Heart left ventricle (tissue), 13 donors: Measurements from ENCODE around the gene DNAAF8.

ENCODE experiments used
- POLR2A ChIP-seq, 2 donors: fragments of 450-650 bp; IDR thresholded peaks; one replicate each; pipeline ENCODE4 v1.6.1; 2017; ENCODE audit warnings: antibody characterized with exemption in 2 of 2, mild to moderate bottlenecking in 2 of 2, moderate library complexity in 2 of 2
- TF ChIP-seq, protein P1 (sequence below), 12 donors: fragments of 200-600 bp; sonication (generic) in 4 of 12; IDR thresholded peaks; one replicate each; pipeline versions ENCODE4 v1.5.0 to v1.8.0; 2018 to 2022; ENCODE audit warnings: antibody characterized with exemption in 12 of 12, mild to moderate bottlenecking in 5 of 12
- donor health status: ischemic (EF 13 %, LVEDD 7.1; RV severe dilation, severe dysfunction).
- donor health status: DM: no; HTN: yes; CAD: no.
- donor health status: DM: no; HTN: no; CAD: no.
- donor health status: ischemic (EF 25% LVEDD 6.9; RV normal size, moderate dysfunction).
- donor health status: ischemic (EF 25% LVEDD 5.7; RV mildly dilated, moderate dysfunction).
- donor health status: ischemic (EF 35%, LVEDD 5.7; RV mildly dilated, moderate dysfunction).
- donor health status: nonischemic (EF 11% LVEDD 7.7; RV severe dilation, severe dysfunction).
- donor health status: DM: yes; HTN: yes; CAD: no.
- donor health status: PGD.
- donor health status: ischemic (EF 29% LVEDD 5.4; RV normal size, mild dysfunction).
- donor health status: nonischemic (EF 23%, LVEDD 6.1; RV moderate dilation, normal function).

DNA sequence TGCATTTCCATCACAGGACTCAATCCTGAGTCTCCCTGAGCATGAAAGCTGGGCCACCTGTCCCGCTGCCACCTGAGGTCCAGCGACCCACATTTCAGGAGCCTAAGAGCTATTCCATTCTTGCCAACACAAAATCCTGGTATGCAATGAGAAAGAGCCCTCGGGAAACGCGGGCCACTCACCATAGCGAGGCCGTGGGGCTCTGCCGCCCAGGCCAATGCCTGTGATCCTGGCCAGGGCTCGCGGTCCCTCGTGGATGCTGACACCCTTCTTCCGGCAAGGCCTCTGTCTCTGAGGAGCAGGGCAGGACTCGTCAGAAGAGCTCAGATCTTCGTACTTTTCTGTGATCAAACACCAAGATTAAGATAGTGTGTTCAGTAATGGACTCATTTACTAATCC, 29.4 kb upstream of the DNAAF8 start:
- TF ChIP-seq, protein P1, sequence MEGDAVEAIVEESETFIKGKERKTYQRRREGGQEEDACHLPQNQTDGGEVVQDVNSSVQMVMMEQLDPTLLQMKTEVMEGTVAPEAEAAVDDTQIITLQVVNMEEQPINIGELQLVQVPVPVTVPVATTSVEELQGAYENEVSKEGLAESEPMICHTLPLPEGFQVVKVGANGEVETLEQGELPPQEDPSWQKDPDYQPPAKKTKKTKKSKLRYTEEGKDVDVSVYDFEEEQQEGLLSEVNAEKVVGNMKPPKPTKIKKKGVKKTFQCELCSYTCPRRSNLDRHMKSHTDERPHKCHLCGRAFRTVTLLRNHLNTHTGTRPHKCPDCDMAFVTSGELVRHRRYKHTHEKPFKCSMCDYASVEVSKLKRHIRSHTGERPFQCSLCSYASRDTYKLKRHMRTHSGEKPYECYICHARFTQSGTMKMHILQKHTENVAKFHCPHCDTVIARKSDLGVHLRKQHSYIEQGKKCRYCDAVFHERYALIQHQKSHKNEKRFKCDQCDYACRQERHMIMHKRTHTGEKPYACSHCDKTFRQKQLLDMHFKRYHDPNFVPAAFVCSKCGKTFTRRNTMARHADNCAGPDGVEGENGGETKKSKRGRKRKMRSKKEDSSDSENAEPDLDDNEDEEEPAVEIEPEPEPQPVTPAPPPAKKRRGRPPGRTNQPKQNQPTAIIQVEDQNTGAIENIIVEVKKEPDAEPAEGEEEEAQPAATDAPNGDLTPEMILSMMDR (IDR thresholded peaks at IDR 0.05): no peak
- no peak for TF ChIP-seq POLR2A (IDR thresholded peaks at IDR 0.05)
